SU-DHL-6 (cell line): ENCODE measurements around the gene ZBTB45.
A peak's percentile ranks its signal among the peaks of the same experiment; 100 is the strongest.

Source experiments
- H2AFZ ChIP-seq: fragments of 200-600 bp; sonication (generic); 2 replicates; pipeline ENCODE4 v1.6.1; 2014; ENCODE audit warnings: low read depth, mild to moderate bottlenecking, moderate library complexity, mixed read lengths, antibody characterized with exemption, low read length; ENCODE audit not compliant: severe bottlenecking
- H3F3A ChIP-seq: fragments of 200-600 bp; shearing (Covaris generic); 2 replicates; pipeline ENCODE4 v1.6.0; 2016; ENCODE audit warnings: antibody characterized with exemption, mild to moderate bottlenecking; ENCODE audit not compliant: insufficient read depth
- H3K27ac ChIP-seq: fragments of 200-600 bp; sonication (generic); 2 replicates; pipeline ENCODE4 v1.5.1; 2016; ENCODE audit warnings: low read depth, mild to moderate bottlenecking, low read length, moderate library complexity, mixed read lengths
- H3K27me3 ChIP-seq: fragments of 200-600 bp; sonication (generic), shearing (Covaris generic); 2 replicates; pipeline ENCODE4 v1.6.0; 2014; ENCODE audit warnings: mild to moderate bottlenecking, low read length
- H3K36me3 ChIP-seq: fragments of 200-600 bp; sonication (generic); 2 replicates; pipeline ENCODE4 v1.6.1; 2014; ENCODE audit warnings: mild to moderate bottlenecking, low read length, mixed read lengths
- H3K4me2 ChIP-seq: fragments of 300-600, 200-600 bp; shearing (Covaris generic), sonication (generic); 2 replicates; pipeline ENCODE4 v1.6.0; 2014; ENCODE audit warnings: low read length, low read depth, mild to moderate bottlenecking; ENCODE audit not compliant: poor library complexity, severe bottlenecking
- H3K4me3 ChIP-seq: fragments of 200-600 bp; sonication (generic); 2 replicates; pipeline ENCODE4 v1.5.1; 2014; ENCODE audit warnings: antibody characterized with exemption, low read length, mild to moderate bottlenecking, mixed read lengths; ENCODE audit not compliant: insufficient read depth, poor library complexity, severe bottlenecking
- H3K79me2 ChIP-seq: fragments of 200-600 bp; sonication (generic); 2 replicates; pipeline ENCODE4 v1.6.1; 2014; ENCODE audit warnings: mild to moderate bottlenecking, low read length, moderate library complexity; ENCODE audit not compliant: insufficient read depth
- H3K9ac ChIP-seq: fragments of 200-600 bp; sonication (generic); 2 replicates; pipeline ENCODE4 v1.7.0; 2014; ENCODE audit warnings: mild to moderate bottlenecking, low read length
- H3K9me2 ChIP-seq: fragments of 200-600 bp; sonication (generic); replicated peaks from 2 replicates; pipeline ENCODE4 v1.6.1; 2014; ENCODE audit warnings: low read length; ENCODE audit not compliant: insufficient read depth
- H3K9me3 ChIP-seq: fragments of 200-600 bp; sonication (generic); 2 replicates; pipeline ENCODE4 v1.6.1; 2014; ENCODE audit warnings: low read length, mixed read lengths; ENCODE audit not compliant: insufficient read depth
- H4K20me1 ChIP-seq: fragments of 200-600 bp; sonication (generic); 2 replicates; pipeline ENCODE4 v1.6.1; 2014; ENCODE audit warnings: low read depth, mild to moderate bottlenecking, antibody characterized with exemption, low read length, moderate library complexity, mixed read lengths
- EZH2phosphoT487 ChIP-seq: fragments of 200-600 bp; sonication (generic), shearing (Covaris generic); conservative IDR thresholded peaks from 2 replicates; pipeline ENCODE4 v1.6.1; 2018; ENCODE audit warnings: mild to moderate bottlenecking, antibody characterized with exemption, low read length, moderate library complexity, mixed read lengths
- TF ChIP-seq, protein P1 (sequence below): fragments of 200-600 bp; sonication (generic); IDR thresholded peaks from one replicate; pipeline ENCODE4 v1.5.1; 2017; ENCODE audit warnings: antibody characterized with exemption, mild to moderate bottlenecking, low read length, moderate library complexity; ENCODE audit not compliant: insufficient read depth, poor library complexity, severe bottlenecking

The ZBTB45 gene

GRCh38 chr19:58513213-58513693, 6.4 kb downstream of the ZBTB45 start:
- H3K27ac ChIP-seq: no peak overlapping the region

DNA sequence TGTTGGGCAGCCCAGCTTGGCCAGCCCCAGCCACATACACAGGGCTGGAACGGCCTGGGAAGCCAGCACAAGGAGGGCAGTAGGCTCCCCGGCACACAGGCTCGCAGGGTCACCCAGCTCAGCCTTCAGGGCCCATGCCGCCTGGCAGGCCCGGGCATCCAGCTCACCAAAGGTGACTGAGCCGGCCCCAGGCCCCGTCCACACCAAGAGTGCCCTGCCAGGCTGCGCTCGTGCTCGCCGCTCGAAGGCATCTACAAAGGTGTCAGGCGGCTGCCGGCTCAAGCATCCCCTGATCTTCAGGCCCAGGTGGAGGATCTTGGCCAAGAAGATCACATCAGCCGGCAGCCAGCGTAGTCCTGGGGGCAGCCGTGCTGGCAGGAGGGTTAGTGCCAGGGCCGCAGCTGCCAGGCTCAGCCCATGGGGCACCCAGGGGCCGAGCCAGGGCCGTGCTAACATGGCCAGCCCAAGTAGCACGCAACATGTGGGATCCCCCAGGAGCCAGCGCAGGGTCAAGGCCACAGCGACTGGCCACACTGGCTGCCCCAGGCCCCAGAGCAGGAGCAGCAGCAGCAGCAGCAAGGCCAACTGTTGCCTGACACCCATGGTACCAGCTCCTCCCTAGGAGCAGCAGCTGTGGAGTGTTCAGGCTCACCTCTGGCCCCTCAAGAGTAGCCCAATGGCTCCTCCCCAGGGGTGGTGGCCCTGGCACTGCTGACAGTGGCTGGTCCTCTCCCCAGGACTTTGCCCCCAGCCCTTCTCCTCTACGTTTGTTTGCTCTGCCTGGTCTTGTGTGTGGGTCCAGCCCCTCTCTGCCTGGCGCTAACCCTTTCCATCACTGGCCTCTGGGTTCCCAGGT, 8.0 kb downstream of the ZBTB45 start, which contains the start of gene SLC27A5:
Gene SLC27A5, minus strand, starts transcription at position 640 of the 856 bp plus-strand sequence. Its CDS starts 37 bp downstream, at position 603.
- no peak within 1 kb of the TSS for H3K9ac ChIP-seq
- H3K79me2 ChIP-seq: peaks cover 8% of the 10 kb centered on the region
- H4K20me1 ChIP-seq: no peaks in the 10 kb centered on the region
- H3K36me3 ChIP-seq: no peaks in the 10 kb centered on the region
- H3K27me3 ChIP-seq: no peaks in the 10 kb centered on the region
- no peak within 1 kb of the TSS for H3K27ac ChIP-seq
- H3K9me3 ChIP-seq: no peaks in the 10 kb centered on the region
- H3F3A ChIP-seq: no peaks in the 10 kb centered on the region
- H3K4me2 ChIP-seq: no peak within 1 kb of the TSS
- no peak within 1 kb of the TSS for H2AFZ ChIP-seq
- H3K9me2 ChIP-seq: no peaks in the 10 kb centered on the region
- H3K4me3 ChIP-seq: no peak within 1 kb of the TSS
- no peak for TF ChIP-seq EZH2phosphoT487
- TF ChIP-seq, protein P1, sequence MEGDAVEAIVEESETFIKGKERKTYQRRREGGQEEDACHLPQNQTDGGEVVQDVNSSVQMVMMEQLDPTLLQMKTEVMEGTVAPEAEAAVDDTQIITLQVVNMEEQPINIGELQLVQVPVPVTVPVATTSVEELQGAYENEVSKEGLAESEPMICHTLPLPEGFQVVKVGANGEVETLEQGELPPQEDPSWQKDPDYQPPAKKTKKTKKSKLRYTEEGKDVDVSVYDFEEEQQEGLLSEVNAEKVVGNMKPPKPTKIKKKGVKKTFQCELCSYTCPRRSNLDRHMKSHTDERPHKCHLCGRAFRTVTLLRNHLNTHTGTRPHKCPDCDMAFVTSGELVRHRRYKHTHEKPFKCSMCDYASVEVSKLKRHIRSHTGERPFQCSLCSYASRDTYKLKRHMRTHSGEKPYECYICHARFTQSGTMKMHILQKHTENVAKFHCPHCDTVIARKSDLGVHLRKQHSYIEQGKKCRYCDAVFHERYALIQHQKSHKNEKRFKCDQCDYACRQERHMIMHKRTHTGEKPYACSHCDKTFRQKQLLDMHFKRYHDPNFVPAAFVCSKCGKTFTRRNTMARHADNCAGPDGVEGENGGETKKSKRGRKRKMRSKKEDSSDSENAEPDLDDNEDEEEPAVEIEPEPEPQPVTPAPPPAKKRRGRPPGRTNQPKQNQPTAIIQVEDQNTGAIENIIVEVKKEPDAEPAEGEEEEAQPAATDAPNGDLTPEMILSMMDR: no peak

More at GRCh38 chr19:58513213-58513693, 6.4 kb downstream of the ZBTB45 start:
- Histone ChIP-seq H3K79me2 (peaks cover 11% of the 10 kb centered on the region), H3K4me2 (peak overlapping the region; percentile 96), H3K9me2 (no peaks in the 10 kb centered on the region), H3F3A (peaks cover 4% of the 10 kb centered on the region; the same call in 1 of the 2 replicates), H4K20me1 (no peaks in the 10 kb centered on the region), H3K27me3 (no peaks in the 10 kb centered on the region), H3K4me3 (no peak overlapping the region), H3K9ac (peak overlapping the region; percentile 97), H3K36me3 (no peaks in the 10 kb centered on the region), H3K9me3 (no peaks in the 10 kb centered on the region), H2AFZ (peak overlapping the region; percentile 78)
- no peak for TF ChIP-seq EZH2phosphoT487
- TF ChIP-seq, protein P1: no peak

DNA sequence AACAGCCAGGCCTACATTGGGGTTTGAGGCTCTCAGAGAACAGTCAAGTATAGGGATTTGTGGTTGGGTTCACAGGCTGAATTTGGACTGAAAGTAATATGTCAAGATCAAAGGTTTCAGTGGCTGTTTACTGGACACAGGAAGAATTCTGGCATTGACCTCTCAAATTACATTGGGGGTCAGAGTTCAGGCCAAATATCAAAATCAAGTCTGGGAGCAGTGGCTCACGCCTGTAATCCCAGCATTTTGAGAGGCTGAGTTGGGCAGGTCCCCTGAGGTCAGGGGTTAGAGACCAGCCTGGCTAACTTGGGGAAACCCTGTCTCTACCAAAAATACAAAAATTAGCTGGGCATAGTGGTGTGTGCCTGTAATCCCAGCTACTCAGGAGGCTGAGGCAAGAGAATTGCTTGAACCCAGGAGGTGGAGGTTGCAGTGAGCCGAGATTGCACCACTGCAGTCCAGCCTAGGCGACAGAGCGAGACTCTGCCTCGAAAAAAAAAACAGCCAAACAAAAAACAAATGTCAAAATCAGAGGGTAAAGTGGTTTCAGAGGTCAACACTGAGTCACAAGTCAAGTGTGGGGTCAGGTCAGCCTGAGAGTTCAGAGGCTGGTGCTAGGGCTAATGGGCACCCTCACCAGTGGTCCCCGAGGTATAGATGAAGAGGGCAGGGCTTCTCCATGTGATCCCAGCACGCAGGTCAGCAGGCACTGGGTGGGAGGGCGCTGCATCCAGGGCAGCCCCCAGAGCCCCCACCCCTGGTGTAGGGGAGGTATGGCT, 9.3 kb downstream of the ZBTB45 start:
- H3K9me3 ChIP-seq: no peaks in the 10 kb centered on the region
- no peaks in the 10 kb centered on the region for H3K36me3 ChIP-seq
- no peaks in the 10 kb centered on the region for H4K20me1 ChIP-seq
- H3K79me2 ChIP-seq: peaks cover 8% of the 10 kb centered on the region
- TF ChIP-seq, protein P1: no peak
- no peak for TF ChIP-seq EZH2phosphoT487
- H3F3A ChIP-seq: no peaks in the 10 kb centered on the region
- no peaks in the 10 kb centered on the region for H3K9me2 ChIP-seq
- H3K9ac ChIP-seq: no peak overlapping the region
- H3K27ac ChIP-seq: no peak overlapping the region
- no peak overlapping the region for H2AFZ ChIP-seq
- no peak overlapping the region for H3K4me3 ChIP-seq
- H3K27me3 ChIP-seq: no peaks in the 10 kb centered on the region
- H3K4me2 ChIP-seq: no peak overlapping the region
